HG03064 (cell line): ENCODE data around the gene BAX.

Experiments used
- ATAC-seq: cut with Tn5 transposase; IDR thresholded peaks from one replicate; pipeline ENCODE4 v1.9.1; 2021; ENCODE audit warnings: low read depth; ENCODE audit not compliant: unreplicated experiment

Gene BAX

GRCh38 chr19:49009828-49010227 lies 55.2 kb downstream of the BAX start:
- no peak for ATAC-seq

- no peak for ATAC-seq
Measured at GRCh38 chr19:49010453-49010852, 55.8 kb downstream of the BAX start.

- ATAC-seq = no peak
Measured at GRCh38 chr19:49011194-49011593, 56.5 kb downstream of the BAX start.
